GM21619 (cell line): ENCODE data around the gene DIP2A.

Experiments used
- ATAC-seq: cut with Tn5 transposase; IDR thresholded peaks from one replicate; pipeline ENCODE4 v1.9.1; 2021; ENCODE audit not compliant: unreplicated experiment

The DIP2A gene

DNA sequence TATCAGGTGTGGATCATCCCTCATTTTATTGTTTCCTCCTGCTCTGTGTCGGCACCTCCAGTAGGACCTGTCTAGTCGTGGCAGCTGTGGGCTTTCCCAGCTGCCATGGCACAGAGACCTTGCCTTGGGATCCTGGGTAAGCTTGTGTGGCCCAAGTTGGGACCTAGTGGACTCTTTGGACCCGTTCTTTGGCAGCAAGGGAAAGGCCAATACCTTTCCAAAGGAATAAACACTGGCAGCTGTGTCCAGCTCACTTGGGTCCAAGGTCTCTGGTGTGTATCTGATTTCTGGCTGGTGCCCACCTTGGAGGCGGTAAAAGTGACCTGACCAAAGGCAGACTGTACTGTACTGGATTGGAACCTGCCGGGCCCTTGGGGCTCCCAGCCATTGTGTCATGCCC, 21.8 kb downstream of the DIP2A start:
- ATAC-seq: no peak

DNA sequence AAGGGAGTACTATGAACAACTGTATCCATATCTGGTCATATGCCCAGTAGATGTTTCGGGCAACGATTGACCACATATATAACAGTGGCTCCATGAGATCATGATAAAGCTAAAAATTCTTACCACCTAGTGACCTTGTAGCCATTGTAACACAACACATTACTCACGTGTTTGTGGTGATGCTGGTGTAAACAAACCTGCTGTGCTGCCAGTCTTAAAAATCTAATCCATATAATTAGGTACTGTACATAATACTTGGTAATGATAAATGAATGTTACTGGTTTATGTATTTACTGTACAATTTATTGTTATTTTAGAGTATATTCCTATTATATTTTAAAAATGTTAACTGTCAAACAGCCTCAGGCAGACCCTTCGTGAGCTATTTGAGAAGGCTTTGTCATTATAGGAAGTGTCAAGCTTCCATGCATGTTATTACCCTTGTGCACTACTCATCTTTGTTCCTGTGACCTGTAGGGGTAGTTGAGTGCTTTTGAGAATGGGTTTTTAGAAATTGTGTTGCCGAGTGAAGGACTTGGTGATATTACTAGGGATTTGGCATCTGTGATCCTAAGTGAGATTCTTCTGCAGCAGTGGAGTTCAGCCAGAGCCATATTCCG, 23.6 kb downstream of the DIP2A start:
- ATAC-seq: no peak

DNA sequence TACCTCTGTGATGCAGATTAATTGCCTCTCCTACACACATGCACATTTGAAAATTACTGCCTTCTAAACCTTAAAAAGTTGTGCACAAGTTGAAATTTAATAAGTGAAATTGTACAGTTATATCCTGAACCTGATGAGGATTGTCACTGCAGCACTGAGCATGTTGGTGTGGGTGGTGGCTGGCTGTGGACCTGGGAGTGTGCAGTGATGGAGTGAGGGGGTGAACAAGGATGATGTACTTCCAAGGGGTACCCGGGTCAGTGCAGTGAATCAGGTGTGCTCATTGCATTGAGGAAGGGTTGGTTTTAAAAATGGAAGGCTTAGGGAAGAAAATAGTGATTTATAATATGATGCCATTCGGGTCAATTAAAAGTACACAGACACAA, 24.1 kb downstream of the DIP2A start:
- no peak for ATAC-seq

DNA sequence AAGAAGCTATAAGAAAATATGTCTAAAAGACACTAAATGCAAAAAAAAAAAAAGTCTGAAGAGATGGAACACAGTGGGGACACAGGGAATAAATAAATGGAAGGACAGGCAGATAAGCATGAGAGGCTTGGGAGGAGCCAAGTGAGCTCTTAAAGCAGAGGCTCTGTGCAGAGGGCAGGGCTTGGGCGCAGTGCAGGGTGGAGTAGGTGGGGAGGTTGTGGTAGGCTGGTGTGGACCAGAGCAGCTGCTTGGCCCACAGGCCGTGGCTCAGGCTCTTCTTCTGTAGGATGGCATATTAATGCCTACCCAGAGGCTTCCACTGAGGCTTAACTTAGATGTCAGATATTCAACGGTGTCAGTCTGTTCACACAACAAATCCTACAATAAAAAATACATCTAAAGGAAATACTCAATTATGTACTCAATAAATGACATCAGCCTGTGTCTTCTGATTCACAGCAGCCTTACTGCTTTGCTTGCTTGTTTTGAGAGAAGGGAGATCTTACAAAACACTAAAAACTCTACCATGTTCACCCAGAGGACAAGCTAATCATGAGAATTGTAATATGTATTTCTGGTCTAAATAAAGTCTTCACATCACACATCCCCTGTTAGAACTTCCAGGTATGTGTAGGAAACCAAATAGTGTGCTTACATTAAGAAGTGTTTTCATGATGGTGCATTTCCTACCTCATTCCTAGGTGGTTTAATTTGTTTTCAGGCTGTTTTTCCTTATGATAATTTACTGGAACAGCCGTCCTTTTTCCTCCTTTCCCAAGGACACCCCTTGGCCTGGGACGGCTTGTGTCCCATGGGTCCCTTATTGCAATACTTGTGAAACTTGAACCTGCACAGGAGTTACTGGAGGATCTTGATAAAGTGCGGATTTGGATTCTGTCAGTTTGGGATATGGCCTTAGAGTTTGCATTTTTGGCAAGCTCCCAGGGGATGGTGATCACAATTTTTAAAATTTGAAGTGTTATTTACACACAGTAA, 24.9 kb downstream of the DIP2A start:
- no peak for ATAC-seq

DNA sequence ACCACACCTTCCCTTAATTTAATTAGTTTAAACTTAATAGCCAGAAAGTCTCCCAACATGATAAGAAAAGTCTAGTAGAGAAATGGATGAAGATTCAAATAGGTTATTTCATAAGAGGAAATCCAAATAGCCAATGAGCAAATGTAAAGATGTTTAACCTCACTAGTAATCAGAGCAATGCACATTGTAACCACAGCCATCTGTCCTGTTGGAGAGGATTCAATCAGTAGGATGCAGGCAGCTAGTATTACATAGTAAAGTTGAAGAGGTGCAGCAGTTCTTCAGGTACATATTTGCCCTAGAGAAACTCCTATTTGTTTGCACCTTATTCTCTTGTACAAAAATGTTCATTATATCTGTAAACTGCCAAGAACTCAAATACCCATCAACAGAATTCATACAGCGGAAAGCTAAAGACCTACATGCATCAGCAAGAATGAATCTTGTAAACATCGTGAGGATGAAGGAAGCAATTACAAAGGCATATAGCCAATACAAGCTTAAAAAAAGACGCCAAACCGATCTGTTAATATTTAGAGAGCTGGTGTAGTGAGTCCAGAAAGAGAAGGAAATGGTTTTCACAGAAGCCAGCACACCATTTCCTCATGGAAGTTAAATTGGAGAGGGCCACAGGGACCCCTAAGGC, 27.9 kb downstream of the DIP2A start:
- ATAC-seq: no peak

DNA sequence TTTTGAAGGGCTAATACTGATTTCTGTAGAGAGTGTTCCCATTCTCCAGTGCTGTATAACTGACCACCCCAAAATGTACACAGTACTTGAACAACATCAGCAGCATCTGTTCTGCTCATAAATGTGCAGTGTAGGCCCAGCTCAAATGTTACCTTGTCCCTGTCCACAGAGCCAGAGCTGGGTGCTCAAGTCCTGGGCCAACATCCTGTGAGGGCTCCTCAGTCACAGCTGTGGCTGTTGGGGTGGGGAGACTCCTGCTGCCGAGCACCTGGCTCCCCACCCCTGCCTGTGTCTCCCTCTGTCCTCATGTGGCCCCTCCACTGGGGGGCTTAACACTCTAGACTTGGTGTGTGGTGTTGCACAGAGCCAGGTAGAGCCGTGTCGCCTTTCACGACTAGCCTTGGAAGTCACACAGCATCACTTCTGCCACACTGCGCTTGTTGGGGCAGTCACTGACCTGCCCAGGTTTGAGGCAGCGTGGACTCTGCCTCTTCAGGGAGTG, 30.5 kb downstream of the DIP2A start:
- ATAC-seq: no peak

DNA sequence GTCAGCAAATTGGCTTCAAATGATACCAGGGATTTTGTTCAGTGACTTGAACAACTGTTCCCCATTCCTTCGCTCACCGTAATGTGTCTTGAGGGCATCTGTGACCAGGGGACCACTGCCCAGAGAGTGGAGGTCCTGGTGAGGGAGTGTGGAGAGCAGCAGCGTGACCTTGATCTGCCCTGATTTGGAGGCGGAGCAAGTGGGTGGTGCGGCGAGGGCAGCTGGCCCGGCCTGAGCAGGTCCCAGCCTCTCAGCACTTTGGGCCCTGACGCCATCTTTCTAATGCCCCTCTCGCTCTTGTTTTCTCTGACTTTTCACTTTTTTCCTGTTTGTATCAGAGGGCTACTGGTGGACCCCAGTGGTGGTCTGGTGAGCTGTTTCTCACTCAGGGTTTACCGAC, 31.1 kb downstream of the DIP2A start:
- ATAC-seq: no peak

DNA sequence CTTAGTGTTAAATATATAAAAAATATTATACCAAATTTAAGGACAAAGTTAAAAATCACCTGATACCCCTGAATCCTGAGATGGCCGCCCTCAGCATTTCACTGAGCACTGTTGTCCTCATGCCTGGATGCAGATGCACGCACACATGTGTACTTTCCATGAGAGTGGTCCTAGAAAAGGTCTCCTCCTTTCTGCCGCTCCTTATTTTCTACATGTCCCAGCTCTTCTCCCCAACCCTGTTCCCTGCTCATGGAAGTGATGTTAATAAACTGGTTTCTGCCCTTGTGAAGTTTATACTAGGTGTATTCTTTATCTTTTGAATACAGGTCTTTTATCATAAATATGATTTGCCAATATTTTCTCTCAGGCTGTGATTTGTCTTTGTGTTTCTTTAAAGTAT, 32.9 kb downstream of the DIP2A start:
- ATAC-seq: no peak

DNA sequence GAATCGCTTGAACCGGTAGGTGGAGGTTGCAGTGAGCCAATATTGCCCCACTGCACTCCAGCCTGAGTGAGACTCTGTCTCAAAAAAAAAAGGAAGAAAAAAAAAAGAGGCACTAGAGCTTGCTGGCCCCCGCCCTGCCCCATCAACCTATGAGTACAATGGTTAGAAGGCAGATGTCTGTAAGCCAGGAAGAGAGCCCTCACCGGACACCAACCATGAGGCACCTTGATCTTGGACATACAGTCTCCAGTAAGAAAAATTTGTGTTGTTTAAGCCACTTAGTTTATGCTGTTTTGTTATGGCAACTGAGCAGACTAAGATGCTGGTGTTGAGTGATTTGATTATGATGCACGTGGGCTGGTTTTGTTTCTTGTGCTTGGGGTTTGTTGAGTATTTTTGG, 34.2 kb downstream of the DIP2A start:
- ATAC-seq: no peak

DNA sequence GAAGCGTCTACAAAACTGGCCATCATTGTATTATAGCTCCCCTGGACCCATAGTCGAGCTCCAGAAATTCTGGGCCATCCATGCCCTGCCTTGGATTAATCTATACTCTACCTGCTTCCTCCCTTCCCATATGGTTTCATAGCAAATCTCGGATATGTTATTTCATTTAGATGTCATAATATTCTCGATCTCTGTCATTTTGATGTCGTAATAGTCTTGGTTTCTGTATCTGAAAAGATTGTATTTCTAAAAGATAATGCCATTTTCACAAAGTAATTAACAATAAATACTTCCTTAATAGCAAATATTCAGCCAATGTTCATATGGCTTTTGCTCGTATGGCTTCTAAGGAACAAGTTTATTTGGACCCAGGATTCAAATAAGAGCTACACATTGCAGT, 35.1 kb downstream of the DIP2A start:
- ATAC-seq: no peak

DNA sequence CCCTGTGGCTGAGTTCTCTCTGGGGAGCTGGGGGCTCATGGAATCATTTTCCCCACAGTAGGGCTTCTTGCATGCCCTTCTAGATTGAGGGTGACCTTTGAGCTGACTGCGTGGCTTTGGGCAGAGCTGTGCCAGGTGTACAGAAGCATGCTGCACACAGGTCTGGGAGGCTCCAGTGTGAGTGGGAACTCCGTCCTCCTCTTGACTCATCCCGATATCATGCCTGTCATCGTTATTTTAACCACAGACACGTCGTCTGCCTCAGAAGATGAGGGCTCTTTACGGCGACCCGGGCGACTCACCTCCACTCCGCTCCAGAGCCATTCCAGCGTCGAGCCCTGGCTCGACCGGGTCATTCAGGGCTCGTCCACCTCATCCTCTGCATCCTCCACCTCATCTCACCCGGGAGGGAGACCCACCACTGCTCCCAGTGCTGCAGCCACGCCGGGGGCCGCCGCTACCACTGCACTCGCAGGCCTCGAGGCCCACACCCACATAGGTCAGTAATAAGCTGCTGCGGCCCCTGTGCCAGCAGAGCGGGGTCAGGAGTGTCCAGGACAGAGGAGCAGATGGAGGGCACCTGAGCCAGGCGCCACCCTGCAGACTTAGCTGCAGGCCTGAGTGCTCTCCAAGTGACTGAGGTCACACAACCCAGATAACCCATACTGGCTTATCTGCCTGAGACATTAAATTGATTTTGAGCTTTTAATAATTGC, 39.8 kb downstream of the DIP2A start:
- no peak for ATAC-seq

DNA sequence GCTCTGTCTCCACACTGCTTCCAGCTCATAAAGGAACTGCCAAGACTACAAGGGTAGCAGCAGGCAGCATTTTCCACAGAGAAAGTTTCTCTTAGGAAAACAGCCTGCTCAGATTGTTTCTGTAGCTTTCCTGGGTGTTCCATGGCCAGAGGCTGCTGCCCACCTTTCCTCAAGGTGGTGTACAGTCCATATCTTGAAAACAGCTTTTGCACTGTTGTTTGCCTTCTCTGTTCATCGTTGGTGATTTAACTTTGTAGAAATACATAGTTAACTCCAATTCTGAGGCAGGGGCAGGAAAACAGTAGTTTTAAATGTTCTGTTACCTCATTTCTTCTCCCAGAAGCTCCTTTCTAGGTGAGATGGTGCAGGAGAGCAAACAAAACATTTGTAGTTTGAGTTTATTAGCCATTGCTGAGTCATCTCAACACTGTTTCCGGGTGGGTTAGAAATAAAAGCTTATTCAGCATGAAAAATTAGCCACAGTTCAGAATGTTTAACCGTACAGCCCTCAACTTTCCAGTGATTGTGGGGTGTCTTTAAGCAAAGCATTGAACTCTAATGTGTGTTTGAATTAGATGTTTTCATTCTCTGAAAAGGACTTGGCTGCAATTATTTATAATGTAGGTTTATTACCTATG, 41.7 kb downstream of the DIP2A start:
- no peak for ATAC-seq

DNA sequence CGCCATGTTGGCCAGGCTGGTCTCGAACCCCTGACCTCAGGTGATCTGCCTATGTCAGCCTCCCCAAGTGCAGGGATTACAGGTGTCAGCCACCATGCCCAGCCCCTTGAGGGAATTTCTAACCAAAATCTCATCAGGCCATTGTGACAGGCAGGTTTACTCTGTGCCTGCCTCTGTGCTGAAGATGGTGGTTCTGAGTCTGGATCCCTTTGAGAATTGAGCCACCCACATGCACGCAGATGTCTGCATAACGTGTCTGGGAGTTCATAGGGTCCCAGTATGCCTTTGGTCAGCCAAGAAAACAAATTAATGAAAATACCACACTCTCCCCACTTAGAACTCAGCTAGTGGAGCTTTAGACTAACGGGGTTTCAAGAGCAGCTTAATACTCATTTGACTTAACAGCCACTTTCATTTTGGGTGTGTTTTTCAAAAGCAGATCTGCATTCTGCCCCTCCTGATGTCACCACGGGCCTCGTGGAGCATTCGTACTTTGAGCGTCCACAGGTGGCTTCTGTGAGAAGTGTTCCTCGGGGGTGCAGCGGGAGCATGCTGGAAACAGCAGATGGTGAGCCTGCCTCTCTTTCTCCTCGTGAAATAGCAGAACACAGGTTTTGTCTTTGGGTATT, 45.3 kb downstream of the DIP2A start:
- ATAC-seq: no peak

DNA sequence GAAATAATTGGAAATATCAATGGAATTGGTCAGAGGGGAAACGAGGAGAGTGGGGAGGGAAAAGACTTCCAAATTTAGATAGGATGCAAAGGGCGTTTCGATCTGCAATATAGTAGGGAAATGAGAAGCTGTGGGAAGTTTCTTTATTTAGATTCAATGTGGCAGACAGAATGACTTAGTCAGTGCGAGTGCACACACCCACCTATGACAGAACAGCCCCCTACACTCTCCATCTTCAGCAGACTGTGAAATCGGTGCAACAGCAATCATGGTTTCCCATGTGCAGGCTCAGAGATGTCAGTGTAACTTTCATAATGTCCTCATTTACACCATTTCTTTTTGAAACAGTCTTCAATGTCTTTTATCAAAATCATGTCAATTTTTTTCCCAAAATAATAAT, 46.0 kb downstream of the DIP2A start:
- ATAC-seq: no peak

DNA sequence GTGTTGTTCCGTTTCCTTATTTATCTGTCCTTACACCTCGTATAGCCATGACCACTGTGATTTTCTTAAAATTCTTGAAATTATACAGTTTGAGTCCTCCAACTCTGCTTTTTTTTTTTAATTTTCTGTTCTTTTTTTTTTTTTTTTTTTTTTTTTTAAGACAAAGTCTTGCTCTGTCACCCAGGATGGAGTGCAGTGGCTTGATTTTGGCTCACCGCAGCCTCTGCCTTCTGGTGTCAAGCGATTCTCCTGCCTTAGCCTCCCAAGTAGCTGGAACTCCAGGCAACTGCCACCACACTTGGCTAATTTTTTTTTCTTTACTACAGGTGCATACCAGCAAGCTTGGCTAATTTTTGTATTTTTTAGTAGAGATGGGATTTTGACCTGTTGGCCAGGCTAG, 48.9 kb downstream of the DIP2A start:
- no peak for ATAC-seq

DNA sequence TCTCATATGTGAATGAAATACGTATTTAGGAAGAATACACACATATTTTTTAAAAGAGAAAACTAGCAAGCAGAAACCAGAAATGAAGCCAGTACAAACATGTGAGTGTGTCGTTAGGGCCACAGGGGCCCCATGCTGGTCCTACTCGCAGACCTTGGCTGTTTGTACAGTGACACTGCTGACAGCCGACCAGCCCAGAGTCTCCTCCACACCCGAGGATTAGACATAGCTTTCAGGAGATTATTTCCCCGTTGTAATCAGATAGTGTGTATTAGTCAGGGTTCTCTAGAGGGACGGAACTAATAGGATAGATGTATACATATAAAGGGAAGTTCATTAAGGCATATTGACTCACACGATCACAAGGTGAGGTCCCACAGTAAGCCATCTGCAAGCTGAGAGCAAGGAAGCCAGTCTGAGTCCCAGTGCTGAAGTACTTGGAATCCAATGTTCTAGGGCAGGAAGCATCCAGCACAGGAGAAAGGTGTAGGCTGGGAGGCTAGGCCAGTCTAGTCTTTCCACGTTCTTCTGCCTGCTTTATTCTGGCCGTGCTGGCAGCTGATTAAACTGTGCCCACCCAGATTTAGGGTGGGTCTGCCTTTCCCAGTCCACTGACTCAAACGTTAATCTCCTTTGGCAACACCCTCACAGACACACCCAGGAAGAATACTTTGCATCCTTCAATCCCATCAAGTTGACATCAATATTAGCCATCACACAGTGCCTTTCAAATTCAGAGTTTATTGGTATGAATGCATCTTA, 51.2 kb downstream of the DIP2A start:
- no peak for ATAC-seq

DNA sequence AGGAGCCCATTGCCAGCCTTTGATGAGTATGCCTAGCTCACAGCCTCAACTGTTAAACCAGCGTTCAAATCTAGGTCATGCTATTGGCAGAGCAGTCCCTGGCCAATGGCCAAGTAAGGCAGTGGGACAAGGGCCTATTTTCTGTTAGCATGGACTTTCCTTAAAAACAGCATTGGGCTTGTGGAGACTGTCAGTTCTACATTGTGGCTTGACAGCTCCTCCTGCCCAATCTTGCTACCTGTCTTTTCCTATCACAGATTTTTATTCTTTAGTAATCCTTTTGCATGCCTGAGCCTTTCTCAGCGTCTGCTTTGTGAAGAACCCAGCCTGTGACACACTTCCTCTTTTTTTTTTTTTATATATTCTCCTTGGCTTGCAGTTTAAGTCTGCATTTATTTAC, 56.4 kb downstream of the DIP2A start:
- no peak for ATAC-seq

DNA sequence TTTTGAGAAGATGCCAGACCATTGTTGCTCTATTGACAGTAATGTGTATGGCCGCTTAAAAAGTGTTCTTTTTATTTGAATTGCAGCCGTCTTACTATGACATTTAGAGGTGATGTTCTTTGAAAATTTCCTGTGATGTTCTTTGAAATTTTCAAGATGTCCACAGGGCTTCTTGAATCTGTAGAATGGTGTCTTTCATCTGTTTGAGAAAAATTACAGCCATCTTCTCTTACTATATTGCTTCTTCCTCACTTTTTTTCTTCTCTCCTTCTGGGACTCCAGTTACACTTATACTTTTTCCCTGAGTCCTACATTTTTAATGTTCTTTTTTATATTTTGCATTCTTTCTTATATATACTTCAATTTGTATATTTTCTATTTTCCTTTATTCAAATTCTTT, 57.4 kb downstream of the DIP2A start:
- no peak for ATAC-seq

DNA sequence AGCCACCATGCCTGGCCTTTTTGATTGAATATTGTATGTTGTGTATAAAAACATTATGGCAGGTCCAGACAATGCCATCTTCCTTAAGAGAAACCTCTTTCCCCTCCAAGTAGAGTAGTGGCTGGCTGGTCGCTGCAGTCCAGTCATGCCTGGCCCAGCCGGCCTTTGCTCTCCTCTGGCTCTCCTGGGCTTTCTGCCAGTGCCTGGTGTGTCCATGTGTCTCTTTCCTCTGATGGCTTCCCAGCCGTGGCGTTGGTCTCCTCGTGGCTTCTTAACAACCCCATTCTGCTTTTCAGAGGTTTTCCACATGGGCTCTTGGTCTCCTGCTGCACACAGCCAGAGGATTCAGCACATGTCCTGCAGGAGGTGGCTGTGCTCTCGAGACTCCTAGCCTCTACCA, 58.7 kb downstream of the DIP2A start:
- no peak for ATAC-seq
